Measurements from ENCODE around the gene GRM5.
"Not testable (repeated sequence)": the region's sequence is repeated elsewhere in the genome, so short reads cannot be mapped to it uniquely, and the experiment has no call there.

GRM5 gene

GRCh38 chr11:88861618-88862017 is 204.2 kb downstream of the GRM5 start:
- Histone ChIP-seq H3K4me3 (ENCODE audit: low read depth in 1 of 2, low read length in 2 of 2) (no peak overlapping the region), H3K27ac (ENCODE audit: low read length) (no peak overlapping the region), H3K27me3 (ENCODE audit: low read depth, low read length) (no peaks in the 10 kb centered on the region), H3K9me3 (ENCODE audit: control insufficient read depth in 1 of 2, low read length in 2 of 2) (no peaks in the 10 kb centered on the region), H3K36me3 (ENCODE audit: control insufficient read depth in 1 of 2, insufficient read depth in 2 of 2, low read length in 2 of 2) (no peaks in the 10 kb centered on the region), H3K4me1 (ENCODE audit: control insufficient read depth in 1 of 2, insufficient read depth in 2 of 2, low read length in 2 of 2) (no peaks in the 10 kb centered on the region)

- not testable (repeated sequence) for H3K27me3 ChIP-seq (ENCODE audit: low read depth, low read length); H3K27ac ChIP-seq (ENCODE audit: low read length); H3K4me3 ChIP-seq (ENCODE audit: low read depth in 1 of 2, low read length in 2 of 2); H3K36me3 ChIP-seq (ENCODE audit: control insufficient read depth in 1 of 2, insufficient read depth in 2 of 2, low read length in 2 of 2); H3K9me3 ChIP-seq (ENCODE audit: control insufficient read depth in 1 of 2, low read length in 2 of 2); H3K4me1 ChIP-seq (ENCODE audit: control insufficient read depth in 1 of 2, insufficient read depth in 2 of 2, low read length in 2 of 2)
These were observed 205.4 kb downstream of the GRM5 start for GRCh38 chr11:88860431-88860830.

GRCh38 chr11:88853963-88854362 is 211.8 kb downstream of the GRM5 start:
- H3K4me3 ChIP-seq (ENCODE audit: low read depth in 1 of 2, low read length in 2 of 2); H3K27me3 ChIP-seq (ENCODE audit: low read depth, low read length): not testable (repeated sequence)

GRCh38 chr11:88851547-88851946 is 214.2 kb downstream of the GRM5 start:
- H3K27ac ChIP-seq (ENCODE audit: low read length); H3K4me3 ChIP-seq (ENCODE audit: low read depth in 1 of 2, low read length in 2 of 2); H3K4me1 ChIP-seq (ENCODE audit: control insufficient read depth in 1 of 2, insufficient read depth in 2 of 2, low read length in 2 of 2); H3K36me3 ChIP-seq (ENCODE audit: control insufficient read depth in 1 of 2, insufficient read depth in 2 of 2, low read length in 2 of 2); H3K27me3 ChIP-seq (ENCODE audit: low read depth, low read length); H3K9me3 ChIP-seq (ENCODE audit: control insufficient read depth in 1 of 2, low read length in 2 of 2): not testable (repeated sequence)

More at GRCh38 chr11:88853963-88854362, 211.8 kb downstream of the GRM5 start:
- H3K27ac ChIP-seq (ENCODE audit: low read length); H3K9me3 ChIP-seq (ENCODE audit: control insufficient read depth in 1 of 2, low read length in 2 of 2); H3K4me1 ChIP-seq (ENCODE audit: control insufficient read depth in 1 of 2, insufficient read depth in 2 of 2, low read length in 2 of 2); H3K36me3 ChIP-seq (ENCODE audit: control insufficient read depth in 1 of 2, insufficient read depth in 2 of 2, low read length in 2 of 2): not testable (repeated sequence)

- not testable (repeated sequence) for H3K9me3 ChIP-seq (ENCODE audit: control insufficient read depth in 1 of 2, low read length in 2 of 2); H3K27ac ChIP-seq (ENCODE audit: low read length); H3K27me3 ChIP-seq (ENCODE audit: low read depth, low read length); H3K4me1 ChIP-seq (ENCODE audit: control insufficient read depth in 1 of 2, insufficient read depth in 2 of 2, low read length in 2 of 2); H3K36me3 ChIP-seq (ENCODE audit: control insufficient read depth in 1 of 2, insufficient read depth in 2 of 2, low read length in 2 of 2); H3K4me3 ChIP-seq (ENCODE audit: low read depth in 1 of 2, low read length in 2 of 2)
These were observed 216.0 kb downstream of the GRM5 start for GRCh38 chr11:88849773-88850172.

GRCh38 chr11:88849368-88849767 is 216.4 kb downstream of the GRM5 start:
- no peaks in the 10 kb centered on the region for H3K9me3 ChIP-seq (ENCODE audit: control insufficient read depth in 1 of 2, low read length in 2 of 2)
- H3K36me3 ChIP-seq (ENCODE audit: control insufficient read depth in 1 of 2, insufficient read depth in 2 of 2, low read length in 2 of 2) = no peaks in the 10 kb centered on the region
- no peaks in the 10 kb centered on the region for H3K27me3 ChIP-seq (ENCODE audit: low read depth, low read length)
- no peak overlapping the region for H3K4me3 ChIP-seq (ENCODE audit: low read depth in 1 of 2, low read length in 2 of 2)
- H3K4me1 ChIP-seq (ENCODE audit: control insufficient read depth in 1 of 2, insufficient read depth in 2 of 2, low read length in 2 of 2) = no peaks in the 10 kb centered on the region
- no peak overlapping the region for H3K27ac ChIP-seq (ENCODE audit: low read length)

- not testable (repeated sequence) for H3K27me3 ChIP-seq (ENCODE audit: low read depth, low read length); H3K9me3 ChIP-seq (ENCODE audit: control insufficient read depth in 1 of 2, low read length in 2 of 2); H3K4me1 ChIP-seq (ENCODE audit: control insufficient read depth in 1 of 2, insufficient read depth in 2 of 2, low read length in 2 of 2)
These were observed 219.5 kb downstream of the GRM5 start for GRCh38 chr11:88846266-88846665.

GRCh38 chr11:88844941-88845340 is 220.8 kb downstream of the GRM5 start:
- H3K27me3 ChIP-seq (ENCODE audit: low read depth, low read length); H3K4me1 ChIP-seq (ENCODE audit: control insufficient read depth in 1 of 2, insufficient read depth in 2 of 2, low read length in 2 of 2); H3K36me3 ChIP-seq (ENCODE audit: control insufficient read depth in 1 of 2, insufficient read depth in 2 of 2, low read length in 2 of 2); H3K4me3 ChIP-seq (ENCODE audit: low read depth in 1 of 2, low read length in 2 of 2); H3K9me3 ChIP-seq (ENCODE audit: control insufficient read depth in 1 of 2, low read length in 2 of 2); H3K27ac ChIP-seq (ENCODE audit: low read length): not testable (repeated sequence)

More at GRCh38 chr11:88846266-88846665, 219.5 kb downstream of the GRM5 start:
- not testable (repeated sequence) for H3K36me3 ChIP-seq (ENCODE audit: control insufficient read depth in 1 of 2, insufficient read depth in 2 of 2, low read length in 2 of 2); H3K27ac ChIP-seq (ENCODE audit: low read length); H3K4me3 ChIP-seq (ENCODE audit: low read depth in 1 of 2, low read length in 2 of 2)

GRCh38 chr11:88843766-88844426 is 221.9 kb downstream of the GRM5 start:
- not testable (repeated sequence) for H3K4me1 ChIP-seq (ENCODE audit: control insufficient read depth in 1 of 2, insufficient read depth in 2 of 2, low read length in 2 of 2); H3K27ac ChIP-seq (ENCODE audit: low read length); H3K9me3 ChIP-seq (ENCODE audit: control insufficient read depth in 1 of 2, low read length in 2 of 2); H3K36me3 ChIP-seq (ENCODE audit: control insufficient read depth in 1 of 2, insufficient read depth in 2 of 2, low read length in 2 of 2); H3K4me3 ChIP-seq (ENCODE audit: low read depth in 1 of 2, low read length in 2 of 2); H3K27me3 ChIP-seq (ENCODE audit: low read depth, low read length)

- not testable (repeated sequence) for H3K9me3 ChIP-seq (ENCODE audit: control insufficient read depth in 1 of 2, low read length in 2 of 2); H3K4me3 ChIP-seq (ENCODE audit: low read depth in 1 of 2, low read length in 2 of 2)
These were observed 227.6 kb downstream of the GRM5 start for GRCh38 chr11:88838139-88838538.

GRCh38 chr11:88835709-88836108 is 230.1 kb downstream of the GRM5 start:
- H3K36me3 ChIP-seq (ENCODE audit: control insufficient read depth in 1 of 2, insufficient read depth in 2 of 2, low read length in 2 of 2); H3K4me1 ChIP-seq (ENCODE audit: control insufficient read depth in 1 of 2, insufficient read depth in 2 of 2, low read length in 2 of 2); H3K27me3 ChIP-seq (ENCODE audit: low read depth, low read length); H3K9me3 ChIP-seq (ENCODE audit: control insufficient read depth in 1 of 2, low read length in 2 of 2); H3K4me3 ChIP-seq (ENCODE audit: low read depth in 1 of 2, low read length in 2 of 2); H3K27ac ChIP-seq (ENCODE audit: low read length): not testable (repeated sequence)

More at GRCh38 chr11:88838139-88838538, 227.6 kb downstream of the GRM5 start:
- H3K4me1 ChIP-seq (ENCODE audit: control insufficient read depth in 1 of 2, insufficient read depth in 2 of 2, low read length in 2 of 2); H3K36me3 ChIP-seq (ENCODE audit: control insufficient read depth in 1 of 2, insufficient read depth in 2 of 2, low read length in 2 of 2); H3K27ac ChIP-seq (ENCODE audit: low read length); H3K27me3 ChIP-seq (ENCODE audit: low read depth, low read length): not testable (repeated sequence)

- Histone ChIP-seq H3K4me1 (ENCODE audit: control insufficient read depth in 1 of 2, insufficient read depth in 2 of 2, low read length in 2 of 2) (no peaks in the 10 kb centered on the region), H3K4me3 (ENCODE audit: low read depth in 1 of 2, low read length in 2 of 2) (no peak overlapping the region), H3K27me3 (ENCODE audit: low read depth, low read length) (no peaks in the 10 kb centered on the region), H3K9me3 (ENCODE audit: control insufficient read depth in 1 of 2, low read length in 2 of 2) (peaks cover 0 to 2% of the 10 kb centered on the region in 2 donors), H3K36me3 (ENCODE audit: control insufficient read depth in 1 of 2, insufficient read depth in 2 of 2, low read length in 2 of 2) (no peaks in the 10 kb centered on the region), H3K27ac (ENCODE audit: low read length) (no peak overlapping the region)
These were observed 234.4 kb downstream of the GRM5 start for GRCh38 chr11:88831303-88831890.

All from muscle layer of duodenum (tissue), 2 donors.